OCI-LY7 (cell line): Measurements from ENCODE around the gene MICAL3. TPM values are rescaled to one million over a fixed set of nuclear protein-coding genes. Genes with fewer than 3 reads are reported as not detected.

Experiments used
- BruUV-seq: library from RNA; stranded (reverse); fragments of 400-500 nt; replicated peaks from 2 replicates; lab custom pipeline; 2021; lab: Mats Ljungman, UMichigan
- CTCF ChIA-PET: fragments of 300-600 bp; sonication (Branson Sonifier 250); formaldehyde crosslinking; loops from one replicate; lab custom pipeline; 2022; ENCODE audit warnings: antibody characterized with exemption; ENCODE audit not compliant: unreplicated experiment; lab: Charles Lee
- POLR2A ChIA-PET: fragments of 300-600 bp; sonication (Branson Sonifier 250); formaldehyde crosslinking; loops from one replicate; lab custom pipeline; 2022; ENCODE audit warnings: antibody characterized with exemption; lab: Charles Lee
- DNase-seq: peaks from one replicate; pipeline ENCODE4 v3.0.0-alpha.2; 2015; ENCODE audit warnings: low spot score
- H2AFZ ChIP-seq: fragments of 200-600 bp; sonication (generic), shearing (Covaris generic); 2 replicates; pipeline ENCODE4 v1.6.1; 2014; ENCODE audit warnings: mild to moderate bottlenecking, antibody characterized with exemption, low read length, moderate library complexity
- H3K27ac ChIP-seq: fragments of 200-600 bp; sonication (generic); 2 replicates; pipeline ENCODE4 v1.5.1; 2014; ENCODE audit warnings: mixed run types, low read depth, mild to moderate bottlenecking, moderate library complexity, low read length, inconsistent platforms; ENCODE audit not compliant: poor library complexity, severe bottlenecking
- H3K36me3 ChIP-seq: fragments of 200-600 bp; sonication (generic); 2 replicates; pipeline ENCODE4 v1.6.1; 2014; ENCODE audit warnings: mild to moderate bottlenecking, antibody characterized with exemption, low read length, moderate library complexity, mixed read lengths; ENCODE audit not compliant: insufficient read depth
- H3K4me1 ChIP-seq: fragments of 200-600 bp; sonication (generic); 2 replicates; pipeline ENCODE4 v1.5.1; 2014; ENCODE audit warnings: mild to moderate bottlenecking, low read length; ENCODE audit not compliant: insufficient read depth, poor library complexity, severe bottlenecking
- H3K4me2 ChIP-seq: fragments of 200-600 bp; sonication (generic); 2 replicates; pipeline ENCODE4 v1.6.1; 2014; ENCODE audit warnings: mild to moderate bottlenecking, low read length
- H3K4me3 ChIP-seq: fragments of 200-600 bp; sonication (generic); 2 replicates; pipeline ENCODE4 v1.5.1; 2014; ENCODE audit warnings: mild to moderate bottlenecking, low read depth, low read length; ENCODE audit not compliant: poor library complexity, severe bottlenecking
- H3K79me2 ChIP-seq: fragments of 200-600 bp; sonication (generic); 2 replicates; pipeline ENCODE4 v1.6.1; 2016; ENCODE audit warnings: low read depth, mild to moderate bottlenecking, low read length, moderate library complexity, mixed read lengths; ENCODE audit not compliant: insufficient read depth
- H3K9me2 ChIP-seq: fragments of 200-600 bp; sonication (generic); 2 replicates; pipeline ENCODE4 v1.6.1; 2016; ENCODE audit warnings: mild to moderate bottlenecking, low read length, mixed read lengths; ENCODE audit not compliant: insufficient read depth
- H3K9me3 ChIP-seq: fragments of 200-600 bp; sonication (generic); 2 replicates; pipeline ENCODE4 v1.6.1; 2014; ENCODE audit warnings: mild to moderate bottlenecking, mixed run types, low read length, mixed read lengths
- H4K20me1 ChIP-seq: fragments of 200-600 bp; sonication (generic); 2 replicates; pipeline ENCODE4 v1.6.1; 2014; ENCODE audit warnings: mild to moderate bottlenecking, antibody characterized with exemption, low read length, moderate library complexity, mixed read lengths; ENCODE audit not compliant: insufficient read depth
- EZH2phosphoT487 ChIP-seq: fragments of 200-600 bp; sonication (generic); IDR thresholded peaks from 2 replicates; pipeline ENCODE4 v1.6.1; 2018; ENCODE audit warnings: low read depth, borderline replicate concordance, mild to moderate bottlenecking, mixed run types, antibody characterized with exemption, low read length, moderate library complexity, mixed read lengths
- intact Hi-C: fragments of 100-400 bp; cut with micrococcal nuclease; formaldehyde crosslinking; loops from one replicate; pipeline ENCODE4 v1.10.0; 2022; ENCODE audit not compliant: unreplicated experiment
- total RNA-seq, 2 experiments: library from RNA; depleted of rRNA in 1 of 2; stranded (reverse); fragments of >200 nt in 1 of 2; shearing (Covaris generic) in 1 of 2; gene quantifications; 2 replicates each; pipeline ENCODE4 v1.2.3, GENCODE V29; 2014 to 2022
- TF ChIP-seq, protein P1 (sequence below): fragments of 200-600 bp; sonication (generic); conservative IDR thresholded peaks from 2 replicates; pipeline ENCODE4 v1.5.1; 2014; ENCODE audit warnings: mild to moderate bottlenecking, antibody characterized with exemption, low read length, moderate library complexity, mixed read lengths

Gene MICAL3
- total RNA-seq, 2 experiments from 2014 or later: 80.9 to 210 TPM

DNA sequence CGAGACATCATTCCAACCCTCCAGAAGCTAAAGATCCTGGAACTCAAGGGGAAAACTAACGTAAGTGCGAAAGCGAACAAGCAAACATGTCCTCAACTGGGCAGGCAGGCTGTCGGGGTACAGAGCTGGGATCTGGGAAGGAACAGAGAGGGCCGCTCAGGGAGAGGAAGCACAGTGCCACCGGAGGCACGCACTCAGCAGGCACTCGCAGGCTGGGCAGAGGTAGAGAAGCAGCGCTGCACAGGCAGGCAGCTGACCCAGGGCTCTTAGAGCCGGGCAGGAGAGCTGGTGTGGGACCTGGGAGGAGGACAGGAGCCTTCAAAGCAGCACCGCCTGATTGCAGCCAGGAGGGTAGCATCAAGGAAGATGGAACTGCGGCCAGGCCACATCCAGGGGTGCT, 62.2 kb downstream of the MICAL3 start:
- intact Hi-C loops: no loop called here
- CTCF ChIA-PET: no interaction called here
- Histone ChIP-seq H3K9me3 (no peaks in the 10 kb centered on the region), H3K9me2 (no peaks in the 10 kb centered on the region), H3K4me3 (no peak overlapping the region), H3K79me2 (peaks cover 95% of the 10 kb centered on the region), H3K36me3 (peaks cover 78% of the 10 kb centered on the region), H3K4me2 (no peak overlapping the region), H2AFZ (no peak overlapping the region), H3K4me1 (peaks cover 47% of the 10 kb centered on the region), H3K27ac (no peak overlapping the region), H4K20me1 (peaks cover 42% of the 10 kb centered on the region)
- DNase-seq: no peak
- POLR2A ChIA-PET: no interaction called here
- no TSS peak for BruUV-seq
- TF ChIP-seq, protein P1, sequence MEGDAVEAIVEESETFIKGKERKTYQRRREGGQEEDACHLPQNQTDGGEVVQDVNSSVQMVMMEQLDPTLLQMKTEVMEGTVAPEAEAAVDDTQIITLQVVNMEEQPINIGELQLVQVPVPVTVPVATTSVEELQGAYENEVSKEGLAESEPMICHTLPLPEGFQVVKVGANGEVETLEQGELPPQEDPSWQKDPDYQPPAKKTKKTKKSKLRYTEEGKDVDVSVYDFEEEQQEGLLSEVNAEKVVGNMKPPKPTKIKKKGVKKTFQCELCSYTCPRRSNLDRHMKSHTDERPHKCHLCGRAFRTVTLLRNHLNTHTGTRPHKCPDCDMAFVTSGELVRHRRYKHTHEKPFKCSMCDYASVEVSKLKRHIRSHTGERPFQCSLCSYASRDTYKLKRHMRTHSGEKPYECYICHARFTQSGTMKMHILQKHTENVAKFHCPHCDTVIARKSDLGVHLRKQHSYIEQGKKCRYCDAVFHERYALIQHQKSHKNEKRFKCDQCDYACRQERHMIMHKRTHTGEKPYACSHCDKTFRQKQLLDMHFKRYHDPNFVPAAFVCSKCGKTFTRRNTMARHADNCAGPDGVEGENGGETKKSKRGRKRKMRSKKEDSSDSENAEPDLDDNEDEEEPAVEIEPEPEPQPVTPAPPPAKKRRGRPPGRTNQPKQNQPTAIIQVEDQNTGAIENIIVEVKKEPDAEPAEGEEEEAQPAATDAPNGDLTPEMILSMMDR: no peak
- TF ChIP-seq EZH2phosphoT487: no peak

DNA sequence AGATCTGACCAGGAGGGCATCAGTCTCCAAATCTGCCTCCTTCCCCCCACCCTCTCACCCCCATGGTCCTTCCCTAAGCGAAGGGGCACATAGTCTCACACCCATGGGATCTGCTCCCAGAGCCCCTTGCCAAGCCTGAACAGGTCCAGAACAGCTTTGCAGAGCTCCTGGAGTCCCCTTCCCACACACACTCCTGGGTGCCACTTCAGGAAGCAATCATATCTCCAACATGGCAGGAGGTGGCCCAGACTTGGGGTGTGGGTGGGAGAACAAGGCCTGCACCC, 63.0 kb downstream of the MICAL3 start:
- intact Hi-C loops: no loop called here
- Histone ChIP-seq H3K4me2 (no peak overlapping the region), H3K27ac (no peak overlapping the region), H3K79me2 (peaks cover 95% of the 10 kb centered on the region), H3K36me3 (peaks cover 78% of the 10 kb centered on the region), H2AFZ (no peak overlapping the region), H3K9me2 (no peaks in the 10 kb centered on the region), H4K20me1 (peaks cover 38% of the 10 kb centered on the region), H3K4me3 (no peak overlapping the region), H3K9me3 (no peaks in the 10 kb centered on the region), H3K4me1 (peaks cover 39% of the 10 kb centered on the region)
- DNase-seq: no peak
- ChIA-PET POLR2A (no interaction called here), CTCF (no interaction called here)
- no TSS peak for BruUV-seq
- TF ChIP-seq, protein P1: no peak
- TF ChIP-seq EZH2phosphoT487: no peak

DNA sequence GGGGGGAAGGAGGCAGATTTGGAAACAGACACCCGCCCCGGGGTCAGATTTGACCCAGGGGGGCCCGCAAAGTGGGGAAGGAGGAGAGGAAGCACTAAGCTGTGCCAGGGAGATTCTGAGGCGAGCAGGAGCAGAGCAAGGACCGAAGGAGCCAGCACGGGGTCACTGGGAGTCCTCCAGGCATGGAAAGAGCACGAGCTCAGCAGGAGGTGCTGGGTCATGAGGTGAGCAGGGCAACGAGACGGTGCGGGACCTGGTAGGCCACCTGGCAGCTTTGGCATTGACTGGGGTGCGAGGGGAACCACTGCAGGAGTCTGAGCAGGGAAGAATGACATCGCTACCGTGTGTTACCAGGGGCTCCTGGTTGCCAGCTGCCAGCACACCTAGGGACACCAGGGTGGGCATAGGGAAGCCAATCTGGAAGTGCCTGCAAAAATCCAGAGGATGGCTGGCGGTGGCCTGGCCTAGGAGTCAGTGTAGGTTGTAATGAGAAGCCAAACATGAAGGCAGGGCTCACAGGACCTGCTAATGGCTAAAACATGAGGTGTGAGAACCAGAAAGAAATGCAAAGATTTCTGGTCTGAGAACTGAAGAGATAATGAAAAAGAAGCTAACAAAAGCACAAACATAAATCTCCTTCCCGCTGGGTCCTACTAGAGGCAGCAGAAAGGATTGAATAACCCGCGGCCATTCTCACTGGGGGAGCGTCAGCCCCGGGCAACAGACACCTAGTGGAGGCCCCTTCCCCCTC, 63.5 kb downstream of the MICAL3 start:
- H2AFZ ChIP-seq: no peak overlapping the region
- ChIA-PET POLR2A (no interaction called here), CTCF (no interaction called here)
- no TSS peak for BruUV-seq
- H3K9me2 ChIP-seq: no peaks in the 10 kb centered on the region
- DNase-seq: no peak
- H3K79me2 ChIP-seq: peaks cover 95% of the 10 kb centered on the region
- no peaks in the 10 kb centered on the region for H3K9me3 ChIP-seq
- no peak overlapping the region for H3K4me2 ChIP-seq
- H3K36me3 ChIP-seq: peaks cover 77% of the 10 kb centered on the region
- H4K20me1 ChIP-seq: peaks cover 33% of the 10 kb centered on the region
- peaks cover 34% of the 10 kb centered on the region for H3K4me1 ChIP-seq
- H3K27ac ChIP-seq: no peak overlapping the region
- intact Hi-C loops: no loop called here
- H3K4me3 ChIP-seq: no peak overlapping the region
- no peak for TF ChIP-seq EZH2phosphoT487
- TF ChIP-seq, protein P1: no peak
